HG03565 (cell line): Measurements from ENCODE around the gene GSTM2.

ENCODE experiments used
- ATAC-seq: cut with Tn5 transposase; IDR thresholded peaks from one replicate; pipeline ENCODE4 v1.9.1; 2021; ENCODE audit warnings: mild to moderate bottlenecking, moderate library complexity; ENCODE audit not compliant: unreplicated experiment

The GSTM2 gene

DNA sequence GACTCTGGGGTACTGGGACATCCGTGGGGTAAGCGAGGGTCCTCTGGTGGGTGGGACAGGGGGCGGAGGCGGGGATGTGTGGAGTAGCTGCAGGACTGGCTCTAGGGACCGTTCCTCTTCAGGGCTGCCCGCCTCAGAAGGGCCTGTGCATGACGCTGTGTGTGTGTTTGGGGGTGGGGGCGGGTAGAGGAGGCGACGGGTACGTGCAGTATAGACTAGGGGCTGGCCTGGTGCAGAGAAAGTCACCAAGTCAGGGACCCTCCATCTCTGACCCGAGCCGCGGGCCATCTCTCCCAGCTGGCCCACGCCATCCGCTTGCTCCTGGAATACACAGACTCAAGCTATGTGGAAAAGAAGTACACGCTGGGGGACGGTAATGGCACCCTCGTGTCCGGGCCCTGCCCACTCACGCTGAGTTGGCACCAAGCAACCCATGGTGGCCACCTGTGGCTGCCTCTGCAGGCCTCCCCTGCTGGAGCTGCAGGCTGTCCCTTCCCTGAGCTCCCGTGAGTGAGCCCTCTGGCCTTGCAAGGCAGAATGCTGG, 44.5 kb downstream of the GSTM2 start:
- ATAC-seq, result no peak

DNA sequence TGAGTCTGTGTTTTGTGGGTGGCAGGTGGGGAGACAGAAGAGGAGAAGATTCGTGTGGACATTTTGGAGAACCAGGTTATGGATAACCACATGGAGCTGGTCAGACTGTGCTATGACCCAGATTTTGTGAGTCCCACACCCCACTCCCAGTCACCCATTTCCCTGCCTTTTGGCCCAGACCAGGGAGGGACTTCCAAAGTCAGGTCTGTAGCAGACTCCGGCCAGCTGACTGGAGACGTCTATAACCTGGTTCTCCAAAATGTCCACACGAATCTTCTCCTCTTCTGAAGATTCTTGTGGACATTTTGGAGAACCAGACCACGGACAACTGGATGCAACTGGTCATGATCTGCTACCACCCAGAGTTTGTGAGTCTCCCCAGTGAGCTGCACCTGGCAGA, 45.8 kb downstream of the GSTM2 start:
- no peak for ATAC-seq

DNA sequence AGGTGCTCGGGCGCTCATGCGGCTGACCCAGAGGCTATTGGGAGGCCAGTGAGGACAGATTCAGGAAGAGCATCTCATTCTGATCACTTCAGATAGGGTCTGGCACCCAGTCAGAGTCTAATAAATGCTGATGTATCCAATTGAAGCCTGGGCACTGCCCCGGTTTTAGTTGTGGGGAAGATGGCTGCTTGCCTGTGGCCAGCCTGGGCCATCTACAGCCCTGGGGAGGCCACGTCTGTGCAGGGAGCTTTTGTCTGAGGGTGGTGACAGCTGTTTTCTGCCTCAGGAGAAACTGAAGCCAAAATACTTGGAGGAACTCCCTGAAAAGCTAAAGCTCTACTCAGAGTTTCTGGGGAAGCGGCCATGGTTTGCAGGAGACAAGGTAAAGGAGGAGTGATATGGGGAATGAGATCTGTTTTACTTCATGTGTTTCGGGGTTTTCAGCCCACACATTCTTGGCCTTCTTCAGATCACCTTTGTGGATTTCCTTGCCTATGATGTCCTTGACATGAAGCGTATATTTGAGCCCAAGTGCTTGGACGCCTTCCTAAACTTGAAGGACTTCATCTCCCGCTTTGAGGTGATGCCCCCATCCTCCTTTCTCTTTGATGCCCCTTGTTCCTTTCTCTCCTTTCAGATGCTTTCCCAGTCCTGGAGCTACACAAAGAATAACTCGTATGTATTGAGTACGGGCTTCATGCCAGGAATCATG, 47.0 kb downstream of the GSTM2 start:
- no peak for ATAC-seq

DNA sequence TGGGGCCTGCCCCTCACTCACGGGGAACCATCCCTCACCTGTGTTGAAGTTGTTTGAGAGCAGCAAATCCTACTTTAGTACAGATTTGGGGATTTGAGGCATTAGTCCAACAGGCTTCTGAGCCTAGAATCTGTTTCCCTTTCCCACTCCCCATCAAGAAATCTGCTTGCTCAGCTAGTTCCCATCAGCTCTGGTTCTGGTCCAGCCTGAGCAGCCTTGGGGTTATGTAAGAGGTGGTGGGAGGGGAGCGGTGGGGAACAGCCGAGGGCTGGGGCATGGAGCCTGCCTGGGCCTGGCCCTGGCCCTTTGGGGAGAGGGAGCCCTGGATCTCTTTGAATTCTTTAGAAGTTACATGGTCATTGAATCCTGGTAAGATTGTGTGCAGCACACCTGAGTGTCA, 48.3 kb downstream of the GSTM2 start:
- no peak for ATAC-seq

DNA sequence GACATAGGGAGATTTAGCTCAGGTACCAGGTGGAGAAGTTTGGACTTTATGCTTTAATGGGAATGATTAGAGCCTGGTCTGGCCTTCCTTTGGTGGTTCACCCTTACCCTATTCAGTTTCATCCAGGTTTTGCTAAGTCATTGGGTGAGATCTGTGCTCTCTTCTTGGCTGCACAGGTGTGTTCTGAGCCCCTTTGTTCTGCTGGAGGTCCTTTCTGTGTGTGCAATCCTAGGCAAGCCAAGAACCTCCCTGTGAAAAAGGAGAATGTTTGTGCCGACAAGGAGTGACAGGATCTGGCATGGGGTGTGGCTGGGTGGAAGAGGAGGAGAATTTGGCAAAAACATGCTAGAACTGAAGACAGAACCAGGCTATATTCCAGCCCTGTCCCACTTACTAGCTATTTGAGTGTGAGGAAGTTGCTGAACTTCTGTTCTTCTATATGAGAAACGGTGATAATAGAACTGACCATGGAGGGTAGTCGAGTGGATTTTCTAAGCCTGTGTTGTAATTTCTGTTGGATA, 48.8 kb downstream of the GSTM2 start:
- no peak for ATAC-seq

DNA sequence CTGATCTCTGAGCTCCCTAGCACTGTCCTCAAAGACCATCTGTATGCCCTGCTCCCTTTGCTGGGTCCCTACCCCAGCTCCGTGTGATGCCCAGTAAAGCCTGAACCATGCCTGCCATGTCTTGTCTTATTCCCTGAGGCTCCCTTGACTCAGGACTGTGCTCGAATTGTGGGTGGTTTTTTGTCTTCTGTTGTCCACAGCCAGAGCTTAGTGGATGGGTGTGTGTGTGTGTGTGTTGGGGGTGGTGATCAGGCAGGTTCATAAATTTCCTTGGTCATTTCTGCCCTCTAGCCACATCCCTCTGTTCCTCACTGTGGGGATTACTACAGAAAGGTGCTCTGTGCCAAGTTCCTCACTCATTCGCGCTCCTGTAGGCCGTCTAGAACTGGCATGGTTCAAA, 49.9 kb downstream of the GSTM2 start:
- no peak for ATAC-seq

DNA sequence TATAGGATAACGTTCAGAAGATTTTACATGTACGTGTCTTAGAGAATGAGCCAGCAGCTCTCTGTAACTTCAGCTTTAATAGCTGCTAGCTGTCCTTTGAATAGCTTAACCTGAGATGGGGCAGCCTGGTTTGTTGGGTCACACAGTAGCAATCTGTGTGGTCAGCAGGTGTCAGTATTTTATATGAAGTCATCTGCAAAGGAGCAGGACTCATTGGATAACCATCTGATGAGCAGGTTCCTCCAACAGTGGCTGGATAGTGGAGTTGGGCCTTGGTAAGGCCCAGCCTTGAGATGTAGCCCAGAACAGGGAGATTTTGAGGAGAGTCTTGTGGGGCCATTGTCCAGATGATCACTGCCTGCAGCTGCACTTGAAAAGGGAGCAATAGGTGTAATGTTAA, 50.6 kb downstream of the GSTM2 start:
- ATAC-seq, result no peak

DNA sequence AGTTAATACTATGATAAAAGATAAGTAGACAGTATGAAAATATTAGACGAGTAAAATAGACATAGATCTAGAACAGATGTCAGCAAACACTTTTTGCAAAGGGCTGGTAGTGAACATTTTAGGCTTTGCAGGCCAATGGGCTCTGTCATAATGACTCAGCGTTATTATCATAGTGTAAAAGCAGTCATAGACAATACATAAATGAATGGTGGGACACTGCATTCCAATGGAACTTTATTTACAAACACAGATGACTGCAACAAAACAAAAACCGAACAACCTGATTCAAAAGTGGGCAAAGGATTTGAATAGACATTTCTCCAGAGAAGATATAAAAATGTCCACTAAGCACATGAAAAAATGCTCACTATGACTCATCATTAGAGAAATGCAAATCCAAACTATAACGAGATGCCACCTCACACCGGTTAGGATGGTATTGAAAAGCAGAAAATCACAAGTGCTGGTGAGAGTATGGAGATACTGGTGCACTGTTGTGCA, 51.5 kb downstream of the GSTM2 start:
- no peak for ATAC-seq

DNA sequence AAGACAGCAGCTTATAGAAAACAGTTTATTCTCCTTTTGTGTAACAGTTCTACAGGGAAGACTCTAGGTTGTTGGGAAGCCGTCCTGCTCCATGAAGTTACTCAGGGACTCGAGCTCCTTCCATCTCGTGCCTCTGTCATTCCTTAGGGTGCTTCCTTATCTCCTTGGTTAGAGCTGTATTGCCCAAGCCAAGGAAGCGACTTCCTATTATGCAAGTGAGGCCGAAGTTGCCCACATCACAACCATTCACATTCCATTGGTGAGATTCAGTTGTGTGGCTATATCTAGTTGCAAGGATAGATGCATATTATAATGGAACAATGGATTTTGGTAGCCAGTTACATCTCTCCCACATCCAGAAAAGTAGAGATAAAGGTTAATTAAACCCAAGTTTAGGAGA, 53.2 kb downstream of the GSTM2 start:
- no peak for ATAC-seq

DNA sequence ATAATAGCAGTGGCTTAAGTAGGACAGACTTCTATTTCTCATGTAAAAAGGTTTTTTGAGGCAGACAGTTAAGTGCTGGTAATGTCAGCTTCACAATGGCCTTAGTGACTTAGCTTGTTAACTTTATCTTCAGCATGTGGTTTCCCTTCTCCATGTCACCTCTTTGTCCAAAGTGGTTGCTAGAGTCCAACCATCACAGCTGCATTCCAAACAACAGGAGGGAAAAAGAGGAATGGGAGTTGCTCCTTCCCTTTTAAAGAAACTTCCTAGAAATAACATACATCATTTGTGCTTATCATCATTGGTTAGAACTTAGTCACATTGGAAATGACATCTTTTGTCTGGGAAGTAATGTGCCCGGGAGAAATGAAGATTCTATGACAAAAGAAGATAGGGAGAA, 54.1 kb downstream of the GSTM2 start:
- no peak for ATAC-seq

DNA sequence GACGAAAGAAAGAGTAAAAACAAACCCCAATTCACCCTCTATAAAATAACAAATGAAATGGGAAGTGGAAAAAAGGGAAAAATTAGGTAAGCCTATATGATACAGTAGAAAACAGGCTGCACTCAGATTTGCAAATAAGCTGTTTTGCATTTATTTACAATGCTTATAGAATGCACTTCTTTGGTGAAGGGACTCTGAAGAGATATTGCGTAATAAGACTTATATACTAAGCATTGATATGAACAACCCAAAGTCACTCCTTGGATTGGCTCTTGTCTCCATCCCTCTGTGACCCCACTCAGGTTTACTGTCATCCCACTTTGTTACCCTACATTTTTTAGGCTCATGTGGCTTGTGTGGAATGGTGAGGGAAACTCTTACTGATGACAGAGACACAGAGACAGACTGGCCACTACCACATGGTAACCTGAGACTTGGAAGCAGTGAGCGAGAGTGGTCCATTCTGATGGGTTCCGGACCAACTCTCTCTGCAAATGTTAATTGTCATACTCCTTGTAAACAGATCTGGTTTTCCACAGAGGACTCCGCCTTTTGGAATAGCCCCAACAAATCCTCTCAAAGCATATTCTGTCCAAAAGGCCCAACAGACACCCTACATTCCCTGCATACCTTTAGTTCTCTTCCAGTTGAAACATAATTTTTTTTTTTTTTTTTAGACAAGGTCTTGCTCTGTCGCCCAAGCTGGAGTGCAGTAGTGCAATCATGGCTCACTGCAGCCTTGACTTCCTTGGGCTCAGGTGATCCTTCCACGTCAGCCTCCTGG, 55.2 kb downstream of the GSTM2 start:
- ATAC-seq, result no peak
